Central memory CD8-positive, alpha-beta T cell (primary cell): ENCODE measurements around the gene IRAG1.
"Not testable (repeated sequence)": the region's sequence is repeated elsewhere in the genome, so short reads cannot be mapped to it uniquely, and the experiment has no call there.

ENCODE experiments used
- ATAC-seq: fragments of 150-1000 bp; cut with Tn5 transposase; replicated peaks from 2 replicates; pipeline ENCODE4 v1.10.0; 2022; ENCODE audit warnings: mild to moderate bottlenecking, moderate FRiP score, moderate number of reproducible peaks; ENCODE audit not compliant: poor library complexity, severe bottlenecking; ENCODE audit errors: extremely low read depth
- DNase-seq, 2 donors: peaks; one replicate each; pipeline ENCODE4 v3.0.0; 2021; ENCODE audit warnings: low spot score in 2 of 2
- H3K27ac Mint-ChIP-seq: one replicate; pipeline ENCODE4 v1.8.0; 2022; ENCODE audit warnings: low read depth, mild to moderate bottlenecking, moderate library complexity, mixed read lengths
- H3K27me3 Mint-ChIP-seq: one replicate; pipeline ENCODE4 v1.8.0; 2022; ENCODE audit warnings: mixed read lengths
- H3K36me3 Mint-ChIP-seq: one replicate; pipeline ENCODE4 v1.8.0; 2022; ENCODE audit warnings: mild to moderate bottlenecking, moderate library complexity, mixed read lengths; ENCODE audit not compliant: insufficient read depth
- H3K4me1 Mint-ChIP-seq: one replicate; pipeline ENCODE4 v1.8.0; 2022; ENCODE audit warnings: mixed read lengths
- H3K4me3 Mint-ChIP-seq: one replicate; pipeline ENCODE4 v1.8.0; 2022; ENCODE audit warnings: mild to moderate bottlenecking, moderate library complexity, mixed read lengths
- H3K9me3 Mint-ChIP-seq: one replicate; pipeline ENCODE4 v1.8.0; 2022; ENCODE audit warnings: mixed read lengths

The IRAG1 gene

GRCh38 chr11:10694486-10695239, 1.1 kb upstream of the IRAG1 start:
- Mint-ChIP-seq H3K9me3 (no peaks in the 10 kb centered on the region), H3K4me1 (no peaks in the 10 kb centered on the region), H3K27me3 (peaks cover 42% of the 10 kb centered on the region), H3K4me3 (no peak overlapping the region), H3K36me3 (no peaks in the 10 kb centered on the region), H3K27ac (no peak overlapping the region)
- DNase-seq (no peak), ATAC-seq (no peak)

GRCh38 chr11:10692531-10693115, 932 bp downstream of the IRAG1 start:
- Mint-ChIP-seq H3K4me1 (no peaks in the 10 kb centered on the region), H3K36me3 (no peaks in the 10 kb centered on the region), H3K4me3 (no peak overlapping the region), H3K27me3 (peaks cover 42% of the 10 kb centered on the region), H3K9me3 (no peaks in the 10 kb centered on the region), H3K27ac (no peak overlapping the region)
- DNase-seq (no peak), ATAC-seq (no peak)

- H3K27me3 Mint-ChIP-seq, result peaks cover 45% of the 10 kb centered on the region
- ATAC-seq, result no peak
- H3K9me3 Mint-ChIP-seq, result no peaks in the 10 kb centered on the region
- no peak overlapping the region for H3K27ac Mint-ChIP-seq
- H3K36me3 Mint-ChIP-seq, result no peaks in the 10 kb centered on the region
- H3K4me1 Mint-ChIP-seq, result no peaks in the 10 kb centered on the region
- no peak for DNase-seq
- H3K4me3 Mint-ChIP-seq, result no peak overlapping the region
These were observed 5.2 kb downstream of the IRAG1 start for GRCh38 chr11:10688401-10688800.

- H3K27ac Mint-ChIP-seq, result no peak overlapping the region
- ATAC-seq (no peak), DNase-seq (no peak)
- peaks cover 24% of the 10 kb centered on the region for H3K27me3 Mint-ChIP-seq
- no peaks in the 10 kb centered on the region for H3K36me3 Mint-ChIP-seq
- H3K4me3 Mint-ChIP-seq, result no peak overlapping the region
- H3K4me1 Mint-ChIP-seq, result no peaks in the 10 kb centered on the region
- H3K9me3 Mint-ChIP-seq, result no peaks in the 10 kb centered on the region
These were observed 7.2 kb downstream of the IRAG1 start for GRCh38 chr11:10686311-10686710.

GRCh38 chr11:10683429-10683828, 10.1 kb downstream of the IRAG1 start:
- H3K36me3 Mint-ChIP-seq, result no peaks in the 10 kb centered on the region
- ATAC-seq (no peak), DNase-seq (no peak)
- no peaks in the 10 kb centered on the region for H3K9me3 Mint-ChIP-seq
- H3K27me3 Mint-ChIP-seq, result peaks cover 22% of the 10 kb centered on the region
- no peaks in the 10 kb centered on the region for H3K4me1 Mint-ChIP-seq
- no peak overlapping the region for H3K4me3 Mint-ChIP-seq
- no peak overlapping the region for H3K27ac Mint-ChIP-seq

- Mint-ChIP-seq H3K27me3 (peaks cover 38% of the 10 kb centered on the region), H3K36me3 (no peaks in the 10 kb centered on the region), H3K27ac (no peak overlapping the region), H3K9me3 (no peaks in the 10 kb centered on the region), H3K4me1 (no peaks in the 10 kb centered on the region), H3K4me3 (no peak overlapping the region)
- DNase-seq (no peak), ATAC-seq (no peak)
These were observed 12.5 kb downstream of the IRAG1 start for GRCh38 chr11:10680956-10681487.

- peaks cover 40% of the 10 kb centered on the region for H3K27me3 Mint-ChIP-seq
- H3K4me1 Mint-ChIP-seq, H3K36me3 Mint-ChIP-seq, H3K4me3 Mint-ChIP-seq, H3K9me3 Mint-ChIP-seq, ATAC-seq, H3K27ac Mint-ChIP-seq, DNase-seq: not testable (repeated sequence)
These were observed 13.3 kb downstream of the IRAG1 start for GRCh38 chr11:10680279-10680678.

GRCh38 chr11:10679644-10680043, 13.9 kb downstream of the IRAG1 start:
- H3K27ac Mint-ChIP-seq, result no peak overlapping the region
- DNase-seq (no peak), ATAC-seq (no peak)
- H3K36me3 Mint-ChIP-seq, result no peaks in the 10 kb centered on the region
- no peaks in the 10 kb centered on the region for H3K9me3 Mint-ChIP-seq
- H3K4me3 Mint-ChIP-seq, result no peak overlapping the region
- no peaks in the 10 kb centered on the region for H3K4me1 Mint-ChIP-seq
- peaks cover 41% of the 10 kb centered on the region for H3K27me3 Mint-ChIP-seq

GRCh38 chr11:10678101-10678500, 15.5 kb downstream of the IRAG1 start:
- H3K4me3 Mint-ChIP-seq, result no peak overlapping the region
- H3K27ac Mint-ChIP-seq, result no peak overlapping the region
- no peak for ATAC-seq
- no peak for DNase-seq
- H3K4me1 Mint-ChIP-seq, result no peaks in the 10 kb centered on the region
- H3K36me3 Mint-ChIP-seq, result no peaks in the 10 kb centered on the region
- H3K9me3 Mint-ChIP-seq, result no peaks in the 10 kb centered on the region
- H3K27me3 Mint-ChIP-seq, result peaks cover 57% of the 10 kb centered on the region

GRCh38 chr11:10676919-10677318, 16.6 kb downstream of the IRAG1 start:
- DNase-seq (no peak), ATAC-seq (no peak)
- no peaks in the 10 kb centered on the region for H3K36me3 Mint-ChIP-seq
- H3K9me3 Mint-ChIP-seq, result no peaks in the 10 kb centered on the region
- H3K4me3 Mint-ChIP-seq, result no peak overlapping the region
- no peak overlapping the region for H3K27ac Mint-ChIP-seq
- H3K4me1 Mint-ChIP-seq, result no peaks in the 10 kb centered on the region
- peaks cover 57% of the 10 kb centered on the region for H3K27me3 Mint-ChIP-seq

GRCh38 chr11:10674911-10675440, 18.6 kb downstream of the IRAG1 start:
- Mint-ChIP-seq H3K27me3 (peaks cover 57% of the 10 kb centered on the region), H3K4me1 (no peaks in the 10 kb centered on the region), H3K36me3 (no peaks in the 10 kb centered on the region), H3K27ac (no peak overlapping the region), H3K9me3 (no peaks in the 10 kb centered on the region), H3K4me3 (no peak overlapping the region)
- no peak for DNase-seq
- no peak for ATAC-seq

- Mint-ChIP-seq H3K27me3 (peaks cover 57% of the 10 kb centered on the region), H3K4me1 (no peaks in the 10 kb centered on the region), H3K36me3 (no peaks in the 10 kb centered on the region), H3K27ac (no peak overlapping the region), H3K4me3 (no peak overlapping the region), H3K9me3 (no peaks in the 10 kb centered on the region)
- ATAC-seq (no peak), DNase-seq (no peak)
These were observed 19.1 kb downstream of the IRAG1 start for GRCh38 chr11:10674440-10674855.

- no peak overlapping the region for H3K4me3 Mint-ChIP-seq
- no peak for DNase-seq
- no peak for ATAC-seq
- peaks cover 49% of the 10 kb centered on the region for H3K27me3 Mint-ChIP-seq
- H3K27ac Mint-ChIP-seq, result no peak overlapping the region
- H3K9me3 Mint-ChIP-seq, result no peaks in the 10 kb centered on the region
- no peaks in the 10 kb centered on the region for H3K36me3 Mint-ChIP-seq
- no peaks in the 10 kb centered on the region for H3K4me1 Mint-ChIP-seq
These were observed 20.0 kb downstream of the IRAG1 start for GRCh38 chr11:10673501-10674062.
